Tibial nerve (tissue), 4 donors: Measurements from ENCODE around the gene GORAB.

Source experiments
- EP300 ChIP-seq, 2 donors: sonication (generic); formaldehyde crosslinking; IDR thresholded peaks; one replicate each; pipeline ENCODE4 v1.6.1; 2017; ENCODE audit warnings: antibody characterized with exemption in 2 of 2, mild to moderate bottlenecking in 1 of 2
- POLR2A ChIP-seq, 2 donors: fragments of 450-650 bp; IDR thresholded peaks; one replicate each; pipeline ENCODE4 v1.6.1; 2017; ENCODE audit warnings: antibody characterized with exemption in 2 of 2, mild to moderate bottlenecking in 2 of 2, moderate library complexity in 2 of 2
- TF ChIP-seq, protein P1 (sequence below), 5 experiments: fragments of 200-600 bp in 3 of 5; fragments of 450-650 bp in 2 of 5; sonication (generic) in 3 of 5; IDR thresholded peaks; one replicate each; pipeline ENCODE4 v1.5.1; 2016 to 2019; ENCODE audit warnings: antibody characterized with exemption in 5 of 5, mild to moderate bottlenecking in 3 of 5, moderate library complexity in 2 of 5

DNA sequence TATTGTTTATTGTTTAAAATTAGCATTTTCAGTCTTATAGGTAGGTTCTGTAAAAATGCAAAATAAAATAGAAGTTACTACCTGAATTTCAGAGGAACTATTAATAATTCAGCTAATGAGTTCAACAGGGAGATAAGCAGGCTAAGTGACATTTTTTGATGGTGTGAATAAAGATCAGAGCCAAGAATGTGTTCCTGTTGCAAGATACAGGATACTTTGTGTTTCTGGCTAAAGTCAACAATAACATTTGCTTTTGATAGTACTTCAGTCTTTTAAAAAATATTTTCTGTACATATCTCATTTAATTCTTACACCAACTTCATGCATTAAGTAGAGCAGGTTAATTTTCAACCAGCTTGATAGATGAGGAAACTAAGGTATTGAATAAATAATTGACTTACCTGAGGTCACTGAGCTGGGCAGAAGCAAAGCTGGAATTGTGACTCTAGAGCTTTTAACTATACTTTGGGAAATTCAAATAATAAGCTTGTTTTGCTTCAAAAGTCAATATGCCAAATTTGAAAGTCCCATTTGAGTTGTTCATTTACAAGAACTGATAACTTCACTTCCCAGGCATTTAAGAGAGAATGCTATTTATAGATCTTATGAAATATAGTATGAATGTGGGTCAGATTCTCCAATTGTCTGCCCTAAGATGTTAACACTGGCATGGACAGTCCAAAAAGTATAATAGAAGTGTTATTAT, 6.0 kb downstream of the GORAB start:
- TF ChIP-seq, protein P1, sequence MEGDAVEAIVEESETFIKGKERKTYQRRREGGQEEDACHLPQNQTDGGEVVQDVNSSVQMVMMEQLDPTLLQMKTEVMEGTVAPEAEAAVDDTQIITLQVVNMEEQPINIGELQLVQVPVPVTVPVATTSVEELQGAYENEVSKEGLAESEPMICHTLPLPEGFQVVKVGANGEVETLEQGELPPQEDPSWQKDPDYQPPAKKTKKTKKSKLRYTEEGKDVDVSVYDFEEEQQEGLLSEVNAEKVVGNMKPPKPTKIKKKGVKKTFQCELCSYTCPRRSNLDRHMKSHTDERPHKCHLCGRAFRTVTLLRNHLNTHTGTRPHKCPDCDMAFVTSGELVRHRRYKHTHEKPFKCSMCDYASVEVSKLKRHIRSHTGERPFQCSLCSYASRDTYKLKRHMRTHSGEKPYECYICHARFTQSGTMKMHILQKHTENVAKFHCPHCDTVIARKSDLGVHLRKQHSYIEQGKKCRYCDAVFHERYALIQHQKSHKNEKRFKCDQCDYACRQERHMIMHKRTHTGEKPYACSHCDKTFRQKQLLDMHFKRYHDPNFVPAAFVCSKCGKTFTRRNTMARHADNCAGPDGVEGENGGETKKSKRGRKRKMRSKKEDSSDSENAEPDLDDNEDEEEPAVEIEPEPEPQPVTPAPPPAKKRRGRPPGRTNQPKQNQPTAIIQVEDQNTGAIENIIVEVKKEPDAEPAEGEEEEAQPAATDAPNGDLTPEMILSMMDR (IDR thresholded peaks at IDR 0.05): no peak
- TF ChIP-seq POLR2A (IDR thresholded peaks at IDR 0.05): no peak
- TF ChIP-seq EP300 (IDR thresholded peaks at IDR 0.05): no peak
